AG04450 (cell line): ENCODE results near the gene SUPT6H. TPM values are rescaled to one million over a fixed set of nuclear protein-coding genes. Genes with fewer than 3 reads are reported as not detected.

Experiments
- CTCF ChIA-PET: fragments of 300-600, 350-600 bp; formaldehyde crosslinking; extraction: SDS; loops from one replicate; lab custom pipeline; 2022; ENCODE audit warnings: antibody characterized with exemption, inconsistent platforms; lab: Charles Lee
- POLR2A ChIA-PET: fragments of 350-600 bp; formaldehyde crosslinking; extraction: SDS; loops from one replicate; lab custom pipeline; 2021; ENCODE audit warnings: antibody characterized with exemption, inconsistent platforms; lab: Yijun Ruan, JAX
- DNase-seq: peaks from one replicate; pipeline ENCODE4 v3.0.0-alpha.2; 2011; ENCODE audit warnings: low read depth, low spot score
- H3K27ac ChIP-seq: one replicate; pipeline ENCODE4 v1.5.1; 2012; ENCODE audit warnings: low read depth, low read length, control low read depth
- H3K27me3 ChIP-seq: one replicate; pipeline ENCODE4 v1.6.0; 2012; ENCODE audit warnings: low read length; ENCODE audit not compliant: control insufficient read depth, insufficient read depth
- H3K4me3 ChIP-seq: 2 replicates; pipeline ENCODE4 v1.5.1; 2011; ENCODE audit warnings: mild to moderate bottlenecking, low read depth, low read length, control low read depth
- H3K9me3 ChIP-seq: 2 replicates; pipeline ENCODE4 v1.5.1; 2012; ENCODE audit warnings: low read length; ENCODE audit not compliant: control insufficient read depth, insufficient read depth
- CTCF ChIP-seq: IDR thresholded peaks from 2 replicates; pipeline ENCODE4 v1.5.1; 2011; ENCODE audit warnings: low read depth, low read length, control low read depth, inconsistent platforms
- polyA plus RNA-seq: library from polyadenylated mRNA; depleted of rRNA; stranded (reverse); fragments of >200 nt; gene quantifications from 2 replicates; pipeline ENCODE4 v1.2.3, GENCODE V29; 2011

Gene SUPT6H
- polyA plus RNA-seq, 1 experiment = 41.0 TPM

GRCh38 chr17:28706471-28707338, 44.7 kb downstream of the SUPT6H start:
- POLR2A ChIA-PET = no interaction called here
- no peak for DNase-seq
- CTCF ChIA-PET = no interaction called here
- Histone ChIP-seq H3K27ac (no peak overlapping the region), H3K4me3 (no peak overlapping the region), H3K9me3 (no peaks in the 10 kb centered on the region), H3K27me3 (no peaks in the 10 kb centered on the region)
- no peak for TF ChIP-seq CTCF

GRCh38 chr17:28707339-28707720, 45.3 kb downstream of the SUPT6H start:
- no peak overlapping the region for H3K27ac ChIP-seq
- no peak for TF ChIP-seq CTCF
- CTCF ChIA-PET = no interaction called here
- H3K27me3 ChIP-seq = no peaks in the 10 kb centered on the region
- no peak overlapping the region for H3K4me3 ChIP-seq
- DNase-seq = no peak
- POLR2A ChIA-PET = no interaction called here
- H3K9me3 ChIP-seq = no peaks in the 10 kb centered on the region

- H3K4me3 ChIP-seq = peak overlapping the region; percentile 64
- ChIA-PET CTCF (interaction anchor here (0.9 to 2.0 kb wide), 4 partner anchors 8 to 65 kb away, joined by 3 to 6 read pairs (median 5); partner anchors contain the start of genes RPL23A and TLCD1), POLR2A (interaction anchor here (0.6 to 2.6 kb wide), 11 partner anchors 9 to 349 kb away, joined by 3 to 40 read pairs (median 4); partner anchors contain the start of genes FAM222B, RPL23A, SDF2 and SUPT6H)
- peak; percentile 68 for DNase-seq
- no peaks in the 10 kb centered on the region for H3K9me3 ChIP-seq
- no peaks in the 10 kb centered on the region for H3K27me3 ChIP-seq
- no peak for TF ChIP-seq CTCF
- peak overlapping the region; percentile 78 for H3K27ac ChIP-seq
These were observed 49.1 kb downstream of the SUPT6H start for GRCh38 chr17:28710861-28711722.

GRCh38 chr17:28711723-28712031, 49.7 kb downstream of the SUPT6H start, which contains the start of gene PROCA1:
Gene PROCA1, minus strand, starts transcription at chr17:28711888. Its CDS starts 228 bp downstream, at chr17:28711660.
- ChIA-PET CTCF (interaction anchor here (1.1 kb wide), 1 partner anchor 10 kb away, joined by 3 read pairs; no protein-coding TSS in a partner anchor), POLR2A (interaction anchor here (0.6 to 2.6 kb wide), 10 partner anchors 8 to 349 kb away, joined by 3 to 40 read pairs (median 5); partner anchors contain the start of genes FAM222B, RPL23A, SDF2 and SUPT6H)
- H3K4me3 ChIP-seq = peak within 1 kb of the TSS; percentile 64
- no peak for DNase-seq
- no peaks in the 10 kb centered on the region; the same call in 1 of the 2 replicates for H3K9me3 ChIP-seq
- no peaks in the 10 kb centered on the region for H3K27me3 ChIP-seq
- peak within 1 kb of the TSS; percentile 78 for H3K27ac ChIP-seq
- no peak for TF ChIP-seq CTCF
